NOMO-1 (cell line): ENCODE data around the gene KCNG4.

ENCODE experiments used
- DNase-seq, 2 experiments: peaks; one replicate each; lab custom pipeline; 2025; ENCODE audit not compliant: unreplicated experiment in 2 of 2; lab: John Stamatoyannopoulos, UW

The KCNG4 gene

DNA sequence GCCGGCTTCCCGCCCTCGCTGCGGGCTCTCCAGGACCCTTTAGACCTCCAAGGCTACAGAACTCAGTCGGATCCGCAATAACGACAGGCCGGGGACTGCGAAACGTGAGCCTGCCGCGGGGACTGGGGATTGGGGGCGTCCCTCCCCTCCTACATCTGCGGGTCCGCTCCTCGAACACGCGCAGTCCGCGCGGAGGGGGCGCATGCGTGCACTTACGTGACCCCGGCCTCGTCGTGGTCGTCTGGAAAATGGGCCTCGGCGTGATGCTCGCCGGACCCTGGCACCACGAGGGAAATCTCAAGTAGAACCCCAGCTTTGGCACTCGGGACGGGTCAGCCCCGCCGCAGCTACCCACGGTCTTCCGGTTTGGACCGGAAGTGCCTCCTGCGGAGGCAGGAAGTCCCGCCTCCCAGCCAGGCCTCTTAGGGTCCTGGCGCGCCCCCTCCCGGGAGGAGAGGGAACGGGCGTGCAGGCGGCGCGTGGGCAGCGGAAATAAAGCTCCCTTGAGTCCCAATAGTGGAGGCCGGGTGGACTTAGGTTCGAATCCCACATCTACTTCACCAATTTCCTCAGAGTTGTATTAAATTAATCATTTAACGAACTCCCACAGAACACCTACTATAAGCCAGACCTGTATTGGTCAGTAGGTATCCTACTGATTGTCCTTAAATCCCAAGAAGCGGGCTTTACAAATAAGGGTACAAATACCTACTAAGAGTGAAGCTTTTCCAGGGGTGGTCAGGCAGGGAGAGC, 53.0 kb downstream of the KCNG4 start, which contains the start of gene TAF1C:
TSS of gene TAF1C (minus strand) at position 373 of the 753 bp plus-strand sequence. CDS start 2,069 bp downstream, outside the sequence.
- peak; percentile 80 to 84 for DNase-seq

- DNase-seq: no peak
Observed at GRCh38 chr16:84184775-84185174, 55.0 kb downstream of the KCNG4 start.

DNA sequence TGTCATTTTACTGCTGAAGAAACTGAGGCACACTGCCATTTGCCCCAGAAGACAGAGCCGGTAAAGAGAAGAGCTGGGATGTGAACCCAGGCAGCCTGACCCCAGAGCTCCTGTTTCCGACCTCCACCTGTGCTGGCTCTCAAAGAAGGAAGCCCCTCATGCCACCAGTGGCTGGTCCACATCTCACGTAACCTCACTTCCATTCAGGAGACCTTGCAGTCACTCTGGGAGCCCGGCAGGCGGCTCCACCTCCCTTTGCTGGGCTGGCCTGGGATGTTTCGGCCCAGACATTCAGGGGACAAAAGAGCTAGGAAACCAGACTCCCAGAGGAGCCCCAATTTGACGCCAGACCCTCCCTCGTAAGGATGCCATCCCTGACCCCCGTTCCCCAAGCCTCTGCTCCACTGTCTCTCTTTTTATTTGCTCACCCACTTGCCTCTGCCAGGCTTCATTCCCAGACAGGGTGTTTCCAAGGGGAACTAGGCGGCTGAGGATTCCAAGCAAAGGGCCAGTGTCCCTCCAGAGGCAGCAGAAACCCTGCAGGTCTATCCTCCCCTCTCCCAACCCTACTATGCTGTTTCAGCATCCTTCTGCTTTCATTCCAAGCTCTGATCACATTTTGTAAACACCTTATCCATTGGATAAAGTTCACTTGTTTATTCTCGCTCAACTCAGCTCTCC, 55.8 kb downstream of the KCNG4 start:
- DNase-seq: no peak

DNA sequence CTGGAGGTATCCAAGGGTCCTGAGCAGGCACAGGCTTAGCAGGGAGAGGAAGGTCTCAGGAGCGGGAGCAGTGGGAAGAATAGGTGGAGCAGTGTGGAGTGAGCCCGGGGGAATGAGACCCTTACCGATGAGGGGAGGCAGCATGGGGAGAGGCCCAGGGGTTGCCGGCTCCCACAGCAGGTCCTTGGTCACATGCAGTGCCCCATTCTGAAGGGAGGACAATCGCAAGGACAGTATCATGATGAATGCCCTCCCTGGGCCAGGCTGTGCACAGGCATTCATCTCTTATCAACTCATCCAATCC, 56.3 kb downstream of the KCNG4 start:
- no peak for DNase-seq

DNA sequence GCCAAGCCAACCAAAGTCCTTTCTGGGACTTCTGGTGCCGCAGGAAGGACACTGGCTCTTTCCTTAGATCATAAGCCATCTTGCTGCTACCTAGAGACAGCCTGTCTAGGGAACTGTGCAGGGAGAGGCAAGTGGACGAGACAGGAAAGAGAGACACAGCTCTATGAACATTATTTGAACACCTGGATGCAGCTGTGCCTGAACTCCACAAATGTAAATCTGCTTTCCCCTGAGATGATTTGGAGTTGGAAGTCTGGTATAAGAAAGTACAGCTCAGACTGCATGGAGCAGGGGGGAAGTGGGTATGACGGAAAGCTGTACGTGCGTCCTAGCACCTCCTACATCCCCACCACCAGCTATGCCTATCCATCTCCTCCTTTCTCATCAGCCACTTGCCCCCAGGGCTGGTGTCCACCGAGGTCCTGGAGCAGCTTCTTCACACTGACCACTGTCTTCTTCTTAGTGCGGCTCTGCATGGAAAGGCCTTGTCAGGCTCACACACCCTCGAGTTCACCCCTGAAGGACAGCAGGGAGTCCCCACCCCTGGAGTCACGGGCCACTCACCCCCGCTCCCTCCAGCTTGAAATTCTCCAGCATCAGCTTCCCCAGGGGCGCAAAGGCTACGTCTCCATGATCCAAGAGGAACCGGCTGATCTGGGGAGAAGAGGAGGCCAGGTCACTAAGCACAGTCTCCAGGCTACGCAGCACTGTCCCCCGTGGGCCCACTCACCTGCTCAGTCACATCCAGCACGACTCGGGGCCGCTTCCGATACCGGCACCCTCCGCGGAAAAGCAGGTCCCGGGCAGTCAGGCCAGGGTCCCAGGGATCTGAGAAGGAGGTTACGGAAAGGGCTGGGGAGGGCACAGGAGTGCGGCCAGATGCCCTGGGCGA, 56.9 kb downstream of the KCNG4 start:
- DNase-seq: no peak

DNA sequence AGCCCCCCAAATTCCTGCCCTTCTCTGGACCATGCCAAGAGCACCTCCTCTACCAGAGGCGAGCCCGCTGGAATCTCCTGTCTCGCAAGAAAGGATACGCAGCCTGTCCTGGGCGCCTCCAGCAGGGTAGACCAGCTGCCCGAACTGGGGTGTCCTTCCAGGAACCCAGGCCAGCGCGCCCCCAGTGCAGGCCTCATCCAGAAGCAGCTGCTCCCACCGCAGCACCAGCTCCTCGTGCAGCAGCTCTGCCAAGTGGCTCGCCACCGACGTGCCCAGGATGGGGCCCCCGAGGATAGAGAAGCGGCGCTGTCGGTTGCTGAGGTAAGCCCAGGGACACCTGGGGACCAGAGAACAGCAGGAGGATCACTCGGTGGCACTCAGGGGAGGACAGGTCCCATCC, 57.7 kb downstream of the KCNG4 start:
- no peak for DNase-seq

DNA sequence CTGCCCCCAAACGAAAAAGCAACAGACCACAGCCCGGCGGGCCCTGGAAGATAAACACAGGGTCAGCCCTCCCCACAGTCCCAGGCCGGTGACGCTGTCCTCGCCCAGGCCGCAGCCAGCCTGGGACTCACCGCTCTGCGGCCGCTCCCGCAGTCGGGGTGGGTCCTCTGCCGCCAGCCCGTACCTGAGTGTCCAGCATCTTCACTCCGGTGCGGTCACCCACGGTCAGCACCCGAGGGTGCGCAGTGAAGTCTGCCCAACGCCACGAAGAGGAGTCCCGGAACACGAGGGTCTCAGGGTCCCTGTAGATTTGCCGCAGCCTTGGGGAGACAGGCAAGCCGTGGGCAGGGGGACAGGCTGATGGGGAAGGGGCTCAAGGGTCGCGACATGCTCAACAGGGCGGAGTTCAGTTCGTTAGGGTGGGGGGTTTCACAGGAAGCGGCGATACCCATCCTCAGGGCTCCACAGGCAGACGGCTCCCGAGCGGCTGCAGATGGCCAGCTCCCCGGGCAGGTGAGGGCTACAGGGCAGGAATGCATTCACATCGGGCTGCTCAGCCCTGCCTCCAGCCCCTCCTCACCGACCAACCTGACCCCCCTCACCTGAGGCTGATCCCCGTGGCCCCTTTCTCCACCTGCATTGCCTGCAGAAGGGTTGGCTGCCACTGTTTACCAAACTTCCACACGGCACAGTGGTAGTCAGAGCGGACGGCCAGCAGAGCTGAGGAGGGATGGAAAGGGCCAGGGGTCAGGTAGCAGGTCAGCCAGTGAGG, 58.5 kb downstream of the KCNG4 start:
- no peak for DNase-seq

DNA sequence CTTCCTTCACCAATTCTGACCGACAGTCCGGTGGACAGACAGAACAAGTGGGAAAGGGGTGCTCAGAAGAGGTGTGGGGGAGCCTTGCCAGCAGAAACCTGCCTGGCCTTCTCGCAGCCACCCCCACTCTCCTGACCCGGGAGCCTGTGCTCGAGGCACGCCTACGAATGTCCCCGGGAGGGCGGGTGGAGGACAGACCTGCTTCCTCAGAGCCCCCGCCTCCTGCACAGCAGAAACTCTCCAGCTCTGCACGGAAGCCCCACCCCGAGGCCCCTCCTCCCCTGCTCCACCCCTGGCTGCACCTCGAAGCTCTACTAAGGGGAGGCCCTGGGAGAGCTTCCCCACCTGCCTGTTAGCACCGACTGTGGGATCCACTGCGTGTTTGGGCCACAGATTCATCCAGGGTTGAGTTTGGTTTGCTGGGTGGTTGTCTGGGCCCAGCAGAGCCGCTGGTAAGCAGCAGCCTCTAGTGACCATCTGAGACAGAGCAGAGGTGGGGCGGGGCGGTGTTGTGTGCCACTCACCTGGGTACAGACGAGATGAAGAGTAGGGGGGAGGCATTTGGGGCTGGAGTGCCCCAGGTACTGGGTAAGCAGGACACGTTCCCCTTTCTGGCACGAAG, 59.2 kb downstream of the KCNG4 start:
- no peak for DNase-seq

DNA sequence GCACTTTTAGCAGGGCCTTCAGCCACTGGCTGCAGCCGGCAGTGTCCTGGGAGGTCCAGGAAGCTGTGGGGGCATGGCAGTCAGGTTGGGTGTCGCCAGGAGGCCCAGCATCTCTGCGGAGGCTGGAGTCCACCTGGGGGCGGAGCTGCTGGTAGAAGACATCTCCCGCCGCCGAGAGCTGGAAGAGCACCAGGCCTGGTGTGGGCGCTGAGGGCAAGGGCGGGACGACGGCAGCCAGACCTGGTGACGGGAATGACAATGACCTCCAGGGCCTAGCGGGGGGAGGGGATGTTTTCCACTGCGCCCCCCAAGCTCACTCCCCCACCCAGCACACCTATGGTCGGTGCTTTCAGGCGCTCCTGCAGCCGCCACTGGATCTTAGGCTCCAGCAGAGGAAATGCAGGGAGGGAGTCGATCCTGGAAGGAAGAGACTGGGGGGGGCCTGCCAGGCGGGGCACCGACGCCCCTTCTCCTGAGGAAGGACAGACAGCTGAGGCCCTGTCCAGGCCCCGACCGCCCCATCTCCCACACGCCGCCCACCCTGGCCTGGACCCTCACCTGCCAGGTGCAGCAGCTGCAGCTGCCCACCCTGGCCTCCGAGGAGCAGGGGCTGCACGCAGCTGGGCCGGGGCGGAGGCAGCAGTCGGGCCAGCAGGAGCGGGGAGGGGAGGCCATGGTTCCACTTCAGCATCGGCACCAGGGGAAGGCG, 60.0 kb downstream of the KCNG4 start:
- DNase-seq: no peak

DNA sequence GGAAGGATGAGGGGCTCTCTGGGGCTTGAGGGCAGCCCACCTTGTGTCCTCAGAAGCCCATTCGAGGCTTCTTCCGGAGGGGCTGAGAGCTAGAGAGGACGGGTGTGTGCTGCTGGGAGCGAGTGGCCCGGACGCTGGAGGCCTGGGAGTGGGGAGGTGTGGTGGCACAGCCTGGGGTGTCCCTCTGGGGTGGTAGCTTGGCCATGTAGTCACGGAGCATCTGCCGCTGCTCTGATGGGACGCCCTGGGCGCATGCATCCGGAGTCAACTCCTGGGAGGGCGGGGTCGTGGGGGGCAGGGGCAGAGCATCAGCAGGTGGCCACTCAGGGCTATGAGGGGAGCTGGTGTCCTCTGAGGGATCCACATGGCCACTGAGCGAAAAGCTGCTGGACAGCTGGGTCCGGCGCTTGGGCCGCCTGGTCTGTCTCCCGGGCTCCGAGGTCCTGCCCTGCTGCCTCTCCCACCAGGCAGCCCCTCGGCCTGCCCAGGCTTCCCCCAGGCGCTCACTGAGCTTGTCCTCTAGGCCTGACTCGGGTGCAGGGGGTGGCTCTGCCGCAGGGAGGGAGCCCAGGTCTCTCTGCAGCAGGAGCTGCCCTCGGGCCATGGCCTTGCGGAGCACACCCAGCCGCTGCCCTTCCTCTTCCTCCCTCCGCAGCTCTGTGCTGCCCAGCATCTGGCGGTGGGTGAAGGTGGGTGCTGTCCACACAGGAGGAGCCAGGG, 60.8 kb downstream of the KCNG4 start:
- no peak for DNase-seq

DNA sequence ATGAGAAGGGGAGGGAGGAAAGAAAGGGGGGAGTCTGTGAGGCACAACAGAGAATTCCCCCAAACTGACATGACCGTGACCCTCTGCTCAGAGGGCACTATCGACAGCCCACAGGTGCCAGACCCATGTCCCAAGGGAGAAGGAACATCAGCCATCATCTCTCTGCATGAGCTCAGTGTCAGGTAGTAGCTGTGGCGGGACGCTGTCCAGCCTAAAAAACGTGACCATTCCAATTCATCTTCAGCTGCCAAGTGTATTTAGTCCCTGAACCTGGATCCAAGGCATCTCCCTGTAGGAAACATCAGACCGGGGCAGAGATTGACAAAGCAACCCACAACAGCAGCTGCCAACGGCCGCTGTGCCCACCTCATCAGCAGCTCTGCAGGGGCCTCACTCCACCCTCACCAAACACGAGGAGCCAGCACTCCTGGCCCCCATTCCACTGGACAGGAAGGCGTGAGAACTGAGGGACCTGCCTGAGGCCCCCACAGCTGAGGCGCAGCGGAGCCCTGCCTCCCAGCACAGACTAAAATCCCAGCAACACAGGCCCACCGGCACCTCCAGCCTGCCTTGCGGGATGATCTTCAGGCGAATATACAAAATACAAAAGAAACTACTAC, 61.6 kb downstream of the KCNG4 start:
- DNase-seq: no peak

- DNase-seq: no peak
Observed at GRCh38 chr16:84177741-84178073, 62.1 kb downstream of the KCNG4 start.

GRCh38 chr16:84176192-84177053, 63.4 kb downstream of the KCNG4 start:
- DNase-seq: no peak

DNA sequence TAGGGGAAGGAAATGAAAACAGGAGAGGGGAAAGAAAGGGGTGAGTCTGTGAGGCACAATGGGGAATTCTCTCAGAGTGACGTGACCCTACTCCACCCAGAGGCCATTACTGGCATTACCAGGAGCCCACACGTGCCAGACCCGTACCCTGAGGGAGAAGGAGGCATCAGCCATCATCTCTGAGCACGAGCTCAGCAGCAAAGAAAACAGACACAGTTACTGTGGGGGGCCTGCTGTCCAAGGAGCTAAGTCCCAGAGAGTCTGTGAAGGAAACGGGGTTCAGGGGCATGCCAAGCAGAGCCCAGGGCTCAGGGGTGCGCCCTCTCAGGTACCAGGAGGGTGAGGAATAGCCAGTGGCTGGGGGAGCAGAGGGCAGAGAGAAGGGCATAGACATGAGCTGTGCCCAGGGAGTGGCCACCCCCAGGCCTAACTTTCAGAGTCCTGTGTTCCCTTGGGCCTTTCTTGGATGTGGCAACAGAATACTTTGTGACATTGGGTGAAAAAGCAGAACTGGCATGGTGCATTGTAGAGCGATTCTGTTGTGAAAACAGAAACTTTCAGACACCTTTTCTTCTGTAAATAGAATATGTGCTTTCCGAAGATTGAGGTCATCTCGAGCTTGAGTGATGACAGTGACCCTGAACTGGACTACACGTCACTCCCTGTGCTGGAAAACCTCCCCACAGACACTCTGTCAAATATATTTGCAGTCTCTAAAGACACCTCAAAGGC, 64.3 kb downstream of the KCNG4 start:
- DNase-seq: peak; percentile 81 to 87

DNA sequence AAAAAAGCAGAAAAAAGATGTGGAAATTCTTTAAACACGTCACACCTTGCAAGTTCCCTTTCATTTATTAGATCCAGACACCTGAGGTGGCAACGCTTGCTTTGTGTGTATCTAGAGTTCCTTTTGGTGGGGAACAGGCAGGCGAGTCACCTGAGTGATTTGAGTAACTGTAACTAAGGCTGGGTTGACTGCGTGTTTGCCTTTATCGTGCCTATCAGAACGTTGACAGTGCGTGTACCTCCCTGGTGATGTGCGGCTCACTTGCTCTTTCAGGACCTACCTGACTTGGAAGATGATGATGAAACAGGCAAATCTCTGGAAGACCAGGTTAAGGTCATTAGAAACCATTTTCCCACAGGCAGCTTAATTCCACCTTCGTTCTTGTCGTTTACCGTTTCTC, 65.4 kb downstream of the KCNG4 start:
- no peak for DNase-seq

DNA sequence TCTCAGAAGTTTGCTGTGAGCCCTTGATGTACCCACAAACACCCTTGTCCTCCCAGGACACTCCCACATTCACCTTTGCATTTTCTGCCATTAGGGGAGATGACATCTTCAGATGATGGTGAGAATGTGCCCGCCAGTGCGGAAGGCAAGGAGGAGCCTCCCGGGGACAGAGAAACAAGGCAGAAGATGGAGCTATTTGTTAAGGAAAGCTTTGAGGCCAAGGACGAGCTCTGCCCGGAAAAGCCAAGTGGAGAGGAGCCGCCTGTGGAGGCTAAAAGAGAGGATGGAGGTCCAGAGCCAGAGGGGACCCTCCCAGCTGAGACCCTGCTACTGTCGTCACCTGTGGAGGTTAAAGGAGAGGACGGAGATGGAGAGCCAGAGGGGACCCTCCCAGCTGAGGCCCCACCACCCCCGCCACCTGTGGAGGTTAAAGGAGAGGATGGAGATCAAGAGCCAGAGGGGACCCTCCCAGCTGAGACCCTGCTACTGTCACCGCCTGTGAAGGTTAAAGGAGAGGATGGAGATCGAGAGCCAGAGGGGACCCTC, 70.0 kb downstream of the KCNG4 start:
- no peak for DNase-seq
